Esophagus squamous epithelium (tissue), 5 donors: Measurements from ENCODE around the gene TDRD7. TPM values are rescaled to one million over a fixed set of nuclear protein-coding genes. Genes with fewer than 3 reads are reported as not detected.

ENCODE experiments used
- DNase-seq: peaks from one replicate; lab custom pipeline; 2025; lab: John Stamatoyannopoulos, UW
- H3K27ac ChIP-seq, 4 donors: fragments of 200-600 bp; sonication (generic); one replicate each; pipeline ENCODE4 v1.5.1; 2016 to 2019; ENCODE audit warnings: mild to moderate bottlenecking in 1 of 4
- H3K27me3 ChIP-seq, 4 donors: fragments of 200-600 bp; sonication (generic); 1 replicate in 3 of 4; 2 replicates in 1 of 4; pipeline versions ENCODE4 v1.5.1 to v1.6.0; 2017 to 2021; ENCODE audit warnings: antibody characterized with exemption in 1 of 4
- H3K36me3 ChIP-seq, 3 donors: fragments of 200-600 bp; sonication (generic); one replicate each; pipeline ENCODE4 v1.5.1; 2016 to 2019
- H3K4me1 ChIP-seq, 3 donors: fragments of 200-600 bp; sonication (generic); one replicate each; pipeline ENCODE4 v1.5.1; 2017 to 2019
- H3K4me3 ChIP-seq, 4 donors: fragments of 200-600 bp; sonication (generic); 1 replicate in 3 of 4; 2 replicates in 1 of 4; pipeline ENCODE4 v1.5.1; 2016 to 2019; ENCODE audit warnings: mild to moderate bottlenecking in 2 of 4, moderate library complexity in 1 of 4
- H3K9me3 ChIP-seq, 3 donors: fragments of 200-600 bp; sonication (generic); one replicate each; pipeline ENCODE4 v1.5.1; 2016 to 2019
- CTCF ChIP-seq, 6 experiments: fragments of 450-650 bp in 4 of 6; fragments of 200-600 bp in 2 of 6; sonication (generic) in 2 of 6; IDR thresholded peaks; one replicate each; pipeline ENCODE4 v1.5.1; 2016 to 2019; ENCODE audit warnings: antibody characterized with exemption in 6 of 6, mild to moderate bottlenecking in 4 of 6, moderate library complexity in 4 of 6
- POLR2A ChIP-seq, 4 donors: fragments of 450-650 bp; IDR thresholded peaks; one replicate each; pipeline ENCODE4 v1.6.1; 2017; ENCODE audit warnings: antibody characterized with exemption in 4 of 4, mild to moderate bottlenecking in 4 of 4, moderate library complexity in 3 of 4
- WGBS, 2 donors: methylation state at CpG; one replicate each; pipeline ENCODE4 v1.1.5; 2018; 5-methylcytosine and 5-hydroxymethylcytosine counted together
- intact Hi-C: fragments of 100-400 bp; cut with DNase I; formaldehyde crosslinking; loops from one replicate; pipeline ENCODE4 v1.15.0; 2022
- total RNA-seq, 4 donors: library from RNA; depleted of rRNA; stranded (reverse); fragments of >200 nt; gene quantifications; one replicate each; pipeline ENCODE4 v1.1.0, GENCODE V29; 2016
- donor health status: DM: yes; HTN: yes; CAD: no.

Gene TDRD7
- total RNA-seq, 4 donors from 2014 or later, result 7.7 to 11.3 (median 10.2) TPM

GRCh38 chr9:97396256-97396655 is 15.6 kb upstream of the TDRD7 start:
- Histone ChIP-seq H3K27ac (no peak overlapping the region), H3K4me3 (no peak overlapping the region), H3K27me3 (no peaks in the 10 kb centered on the region), H3K9me3 (no peaks in the 10 kb centered on the region), H3K4me1 (peaks cover 6 to 9% (median 7%) of the 10 kb centered on the region in 3 donors), H3K36me3 (no peaks in the 10 kb centered on the region)
- TF ChIP-seq CTCF (IDR thresholded peaks at IDR 0.05) (no peak), POLR2A (IDR thresholded peaks at IDR 0.05) (no peak)
- DNase-seq, result no peak
- 83 to 84% methylated on average over 2 to 4 of the region's 7 CpGs for WGBS, 2 donors
- intact Hi-C loops, result no loop called here

- Histone ChIP-seq H3K4me1 (peaks cover 6 to 9% (median 7%) of the 10 kb centered on the region in 3 donors), H3K9me3 (no peaks in the 10 kb centered on the region), H3K27ac (no peak overlapping the region), H3K36me3 (no peaks in the 10 kb centered on the region), H3K27me3 (no peaks in the 10 kb centered on the region), H3K4me3 (no peak overlapping the region)
- intact Hi-C loops, result no loop called here
- DNase-seq, result no peak
- WGBS, 2 donors, result 83% methylated on average over 1 of the region's 1 CpG; no CpG with 5 or more reads in 1 of the 2 donors
- TF ChIP-seq CTCF (IDR thresholded peaks at IDR 0.05) (no peak), POLR2A (IDR thresholded peaks at IDR 0.05) (no peak)
These were observed 14.7 kb upstream of the TDRD7 start for GRCh38 chr9:97397220-97397619.

- Histone ChIP-seq H3K36me3 (no peaks in the 10 kb centered on the region), H3K4me3 (no peak overlapping the region), H3K9me3 (peaks cover 0 to 10% (median 6%) of the 10 kb centered on the region in 3 donors), H3K27ac (no peak overlapping the region), H3K4me1 (peaks cover 6 to 9% (median 7%) of the 10 kb centered on the region in 3 donors), H3K27me3 (no peaks in the 10 kb centered on the region)
- 15 to 55% methylated on average over 14 to 20 of the region's 20 CpGs for WGBS, 2 donors
- intact Hi-C loops, result no loop called here
- no peak for DNase-seq
- TF ChIP-seq POLR2A (IDR thresholded peaks at IDR 0.05) (no peak), CTCF (IDR thresholded peaks at IDR 0.05) (peak; percentile 75 to 98 (median 93))
These were observed 12.7 kb upstream of the TDRD7 start for GRCh38 chr9:97398999-97399758.

- intact Hi-C loops, result loop anchor here (5.0 to 10.0 kb wide), 2 partner anchors 191 to 552 kb away; partner anchors contain the start of gene ZNF782
- H3K4me1 ChIP-seq, result peaks cover 2 to 11% (median 2%) of the 10 kb centered on the region in 3 donors
- TF ChIP-seq CTCF (IDR thresholded peaks at IDR 0.05) (no peak), POLR2A (IDR thresholded peaks at IDR 0.05) (no peak)
- H3K27ac ChIP-seq, result no peak overlapping the region
- peaks cover 0 to 23% (median 0%) of the 10 kb centered on the region in 4 donors for H3K27me3 ChIP-seq
- peaks cover 0 to 14% (median 6%) of the 10 kb centered on the region in 3 donors for H3K9me3 ChIP-seq
- no peak for DNase-seq
- no peaks in the 10 kb centered on the region for H3K36me3 ChIP-seq
- H3K4me3 ChIP-seq, result no peak overlapping the region
- 83 to 90% methylated on average over 4 of the region's 4 CpGs for WGBS, 2 donors
These were observed 8.1 kb upstream of the TDRD7 start for GRCh38 chr9:97403746-97404316.

GRCh38 chr9:97405551-97405950 is 6.3 kb upstream of the TDRD7 start:
- Histone ChIP-seq H3K27me3 (peaks cover 0 to 31% (median 0%) of the 10 kb centered on the region in 4 donors), H3K4me1 (peaks cover 0 to 6% (median 0%) of the 10 kb centered on the region in 3 donors), H3K27ac (no peak overlapping the region), H3K36me3 (no peaks in the 10 kb centered on the region), H3K9me3 (peaks cover 0 to 14% (median 6%) of the 10 kb centered on the region in 3 donors), H3K4me3 (no peak overlapping the region)
- TF ChIP-seq POLR2A (IDR thresholded peaks at IDR 0.05) (no peak), CTCF (IDR thresholded peaks at IDR 0.05) (no peak)
- intact Hi-C loops, result loop anchor here (10.0 kb wide), 1 partner anchor 189 kb away; no protein-coding TSS in a partner anchor
- WGBS, 2 donors, result 33 to 48% methylated on average over 2 of the region's 2 CpGs
- DNase-seq, result no peak
